ENCODE results near the gene AREG.
"Not testable (repeated sequence)": the region's sequence is repeated elsewhere in the genome, so short reads cannot be mapped to it uniquely, and the experiment has no call there.

AREG gene

GRCh38 chr4:74444891-74445642, at the start of gene AREG:
TSS of gene AREG (plus strand) at chr4:74445136. CDS start at chr4:74445346, 210 bp downstream.
- peak; percentile 66 to 86 (median 75) for DNase-seq (ENCODE audit: low read depth in 3 of 3, low spot score in 1 of 3)

GRCh38 chr4:74395633-74396032, 49.3 kb upstream of the AREG start:
- DNase-seq (ENCODE audit: low read depth in 3 of 3, low spot score in 1 of 3), result no peak

GRCh38 chr4:74397748-74398426, 47.0 kb upstream of the AREG start:
- no peak for DNase-seq (ENCODE audit: low read depth in 3 of 3, low spot score in 1 of 3)

- not testable (repeated sequence) for DNase-seq (ENCODE audit: low read depth in 3 of 3, low spot score in 1 of 3)
Observed at GRCh38 chr4:74398894-74399589, 45.9 kb upstream of the AREG start.

GRCh38 chr4:74400395-74400794, 44.5 kb upstream of the AREG start:
- DNase-seq (ENCODE audit: low read depth in 3 of 3, low spot score in 1 of 3), result no peak

- no peak for DNase-seq (ENCODE audit: low read depth in 3 of 3, low spot score in 1 of 3)
Observed at GRCh38 chr4:74402692-74403456, 42.1 kb upstream of the AREG start.

GRCh38 chr4:74407891-74408290, 37.0 kb upstream of the AREG start:
- DNase-seq (ENCODE audit: low read depth in 3 of 3, low spot score in 1 of 3), result no peak

GRCh38 chr4:74408639-74409038, 36.3 kb upstream of the AREG start:
- DNase-seq (ENCODE audit: low read depth in 3 of 3, low spot score in 1 of 3), result no peak

- DNase-seq (ENCODE audit: low read depth in 3 of 3, low spot score in 1 of 3), result no peak
Observed at GRCh38 chr4:74410272-74410671, 34.7 kb upstream of the AREG start.

GRCh38 chr4:74412225-74412624, 32.7 kb upstream of the AREG start:
- no peak for DNase-seq (ENCODE audit: low read depth in 3 of 3, low spot score in 1 of 3)

GRCh38 chr4:74413265-74413664, 31.7 kb upstream of the AREG start:
- DNase-seq (ENCODE audit: low read depth in 3 of 3, low spot score in 1 of 3), result no peak

GRCh38 chr4:74414149-74414809, 30.7 kb upstream of the AREG start:
- no peak for DNase-seq (ENCODE audit: low read depth in 3 of 3, low spot score in 1 of 3)

- no peak for DNase-seq (ENCODE audit: low read depth in 3 of 3, low spot score in 1 of 3)
Observed at GRCh38 chr4:74415602-74416300, 29.2 kb upstream of the AREG start.

- DNase-seq (ENCODE audit: low read depth in 3 of 3, low spot score in 1 of 3), result no peak
Observed at GRCh38 chr4:74418063-74418670, 26.8 kb upstream of the AREG start.

- DNase-seq (ENCODE audit: low read depth in 3 of 3, low spot score in 1 of 3), result no peak
Observed at GRCh38 chr4:74420863-74421262, 24.1 kb upstream of the AREG start.

GRCh38 chr4:74423104-74423503, 21.8 kb upstream of the AREG start:
- DNase-seq (ENCODE audit: low read depth in 3 of 3, low spot score in 1 of 3), result no peak

- DNase-seq (ENCODE audit: low read depth in 3 of 3, low spot score in 1 of 3), result no peak
Observed at GRCh38 chr4:74424111-74424510, 20.8 kb upstream of the AREG start.

GRCh38 chr4:74426101-74426500, 18.8 kb upstream of the AREG start:
- no peak for DNase-seq (ENCODE audit: low read depth in 3 of 3, low spot score in 1 of 3)

GRCh38 chr4:74428276-74428675, 16.7 kb upstream of the AREG start:
- DNase-seq (ENCODE audit: low read depth in 3 of 3, low spot score in 1 of 3), result no peak
